K562 (cell line): ENCODE data around the gene SVIP.

Source experiments
- BRCA1 ChIP-seq, 2 experiments: fragments of 450-650 bp in 1 of 2; sonication (generic) in 1 of 2; formaldehyde crosslinking in 1 of 2; IDR thresholded peaks; 2 replicates each; pipeline versions ENCODE4 v1.5.0 to v1.6.1; 2017 to 2020; ENCODE audit warnings: mild to moderate bottlenecking in 1 of 2, missing genetic modification reagents in 1 of 2
- EP300 ChIP-seq: IDR thresholded peaks from 2 replicates; pipeline ENCODE4 v1.6.1; 2012; ENCODE audit warnings: low read length, improper control_type of control experiment
- IFI16 ChIP-seq: fragments of 250-450 bp; sonication (Bioruptor Pico); IDR thresholded peaks from 2 replicates; pipeline ENCODE4 v2.1.2; 2022; ENCODE audit warnings: mild to moderate bottlenecking, inconsistent platforms
- KDM1A ChIP-seq, 2 experiments: fragments of 450-650 bp; IDR thresholded peaks; 2 replicates each; pipeline ENCODE4 v1.6.1; 2016; ENCODE audit warnings: mild to moderate bottlenecking in 2 of 2
- POLR2A ChIP-seq: fragments of 450-650 bp; conservative IDR thresholded peaks from 2 replicates; pipeline ENCODE4 v1.6.1; 2016
- TF ChIP-seq, protein P1 (sequence below): fragments of 200-600 bp; sonication (generic); IDR thresholded peaks from one replicate; pipeline ENCODE4 v1.6.1; 2012; ENCODE audit warnings: mild to moderate bottlenecking, low read depth, low read length, inconsistent platforms
- TF ChIP-seq, protein P2 (sequence below), 3 experiments: IDR thresholded peaks in 2 of 3; conservative IDR thresholded peaks in 1 of 3; 2 replicates each; pipeline ENCODE4 v1.5.1; 2011 to 2012; ENCODE audit warnings: low read length in 3 of 3, mild to moderate bottlenecking in 3 of 3, control low read depth in 2 of 3, improper control_type of control experiment in 1 of 3, inconsistent platforms in 1 of 3, low read depth in 1 of 3, mixed read lengths in 1 of 3, moderate library complexity in 1 of 3; ENCODE audit not compliant: insufficient read depth in 2 of 3

DNA sequence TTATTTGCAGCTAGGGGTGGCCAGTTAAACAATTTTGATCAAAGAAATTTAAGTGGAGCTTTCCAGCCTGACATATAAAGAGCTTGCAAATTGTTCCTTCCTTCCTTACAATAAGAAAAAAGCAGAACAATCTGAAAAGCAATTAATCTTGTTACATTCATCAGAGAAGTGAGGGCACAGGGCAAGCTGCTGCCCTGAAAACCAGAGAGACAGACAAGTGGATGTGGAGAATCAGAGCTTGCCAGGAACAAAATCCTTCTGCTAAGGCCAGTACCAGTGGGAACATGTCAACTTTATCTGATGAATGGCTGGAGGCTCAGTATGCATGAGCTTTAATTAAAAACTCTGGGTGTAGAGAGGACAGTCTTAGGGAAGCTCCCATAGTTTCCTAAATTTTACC is 21.9 kb upstream of the SVIP start:
- TF ChIP-seq POLR2A (no peak), KDM1A (IDR thresholded peaks at IDR 0.05) (no peak), IFI16 (no peak), EP300 (no peak), BRCA1 (IDR thresholded peaks at IDR 0.05) (no peak), BRCA1 (CRISPR knock-in tag; IDR thresholded peaks at IDR 0.05) (no peak)
- TF ChIP-seq, protein P1, sequence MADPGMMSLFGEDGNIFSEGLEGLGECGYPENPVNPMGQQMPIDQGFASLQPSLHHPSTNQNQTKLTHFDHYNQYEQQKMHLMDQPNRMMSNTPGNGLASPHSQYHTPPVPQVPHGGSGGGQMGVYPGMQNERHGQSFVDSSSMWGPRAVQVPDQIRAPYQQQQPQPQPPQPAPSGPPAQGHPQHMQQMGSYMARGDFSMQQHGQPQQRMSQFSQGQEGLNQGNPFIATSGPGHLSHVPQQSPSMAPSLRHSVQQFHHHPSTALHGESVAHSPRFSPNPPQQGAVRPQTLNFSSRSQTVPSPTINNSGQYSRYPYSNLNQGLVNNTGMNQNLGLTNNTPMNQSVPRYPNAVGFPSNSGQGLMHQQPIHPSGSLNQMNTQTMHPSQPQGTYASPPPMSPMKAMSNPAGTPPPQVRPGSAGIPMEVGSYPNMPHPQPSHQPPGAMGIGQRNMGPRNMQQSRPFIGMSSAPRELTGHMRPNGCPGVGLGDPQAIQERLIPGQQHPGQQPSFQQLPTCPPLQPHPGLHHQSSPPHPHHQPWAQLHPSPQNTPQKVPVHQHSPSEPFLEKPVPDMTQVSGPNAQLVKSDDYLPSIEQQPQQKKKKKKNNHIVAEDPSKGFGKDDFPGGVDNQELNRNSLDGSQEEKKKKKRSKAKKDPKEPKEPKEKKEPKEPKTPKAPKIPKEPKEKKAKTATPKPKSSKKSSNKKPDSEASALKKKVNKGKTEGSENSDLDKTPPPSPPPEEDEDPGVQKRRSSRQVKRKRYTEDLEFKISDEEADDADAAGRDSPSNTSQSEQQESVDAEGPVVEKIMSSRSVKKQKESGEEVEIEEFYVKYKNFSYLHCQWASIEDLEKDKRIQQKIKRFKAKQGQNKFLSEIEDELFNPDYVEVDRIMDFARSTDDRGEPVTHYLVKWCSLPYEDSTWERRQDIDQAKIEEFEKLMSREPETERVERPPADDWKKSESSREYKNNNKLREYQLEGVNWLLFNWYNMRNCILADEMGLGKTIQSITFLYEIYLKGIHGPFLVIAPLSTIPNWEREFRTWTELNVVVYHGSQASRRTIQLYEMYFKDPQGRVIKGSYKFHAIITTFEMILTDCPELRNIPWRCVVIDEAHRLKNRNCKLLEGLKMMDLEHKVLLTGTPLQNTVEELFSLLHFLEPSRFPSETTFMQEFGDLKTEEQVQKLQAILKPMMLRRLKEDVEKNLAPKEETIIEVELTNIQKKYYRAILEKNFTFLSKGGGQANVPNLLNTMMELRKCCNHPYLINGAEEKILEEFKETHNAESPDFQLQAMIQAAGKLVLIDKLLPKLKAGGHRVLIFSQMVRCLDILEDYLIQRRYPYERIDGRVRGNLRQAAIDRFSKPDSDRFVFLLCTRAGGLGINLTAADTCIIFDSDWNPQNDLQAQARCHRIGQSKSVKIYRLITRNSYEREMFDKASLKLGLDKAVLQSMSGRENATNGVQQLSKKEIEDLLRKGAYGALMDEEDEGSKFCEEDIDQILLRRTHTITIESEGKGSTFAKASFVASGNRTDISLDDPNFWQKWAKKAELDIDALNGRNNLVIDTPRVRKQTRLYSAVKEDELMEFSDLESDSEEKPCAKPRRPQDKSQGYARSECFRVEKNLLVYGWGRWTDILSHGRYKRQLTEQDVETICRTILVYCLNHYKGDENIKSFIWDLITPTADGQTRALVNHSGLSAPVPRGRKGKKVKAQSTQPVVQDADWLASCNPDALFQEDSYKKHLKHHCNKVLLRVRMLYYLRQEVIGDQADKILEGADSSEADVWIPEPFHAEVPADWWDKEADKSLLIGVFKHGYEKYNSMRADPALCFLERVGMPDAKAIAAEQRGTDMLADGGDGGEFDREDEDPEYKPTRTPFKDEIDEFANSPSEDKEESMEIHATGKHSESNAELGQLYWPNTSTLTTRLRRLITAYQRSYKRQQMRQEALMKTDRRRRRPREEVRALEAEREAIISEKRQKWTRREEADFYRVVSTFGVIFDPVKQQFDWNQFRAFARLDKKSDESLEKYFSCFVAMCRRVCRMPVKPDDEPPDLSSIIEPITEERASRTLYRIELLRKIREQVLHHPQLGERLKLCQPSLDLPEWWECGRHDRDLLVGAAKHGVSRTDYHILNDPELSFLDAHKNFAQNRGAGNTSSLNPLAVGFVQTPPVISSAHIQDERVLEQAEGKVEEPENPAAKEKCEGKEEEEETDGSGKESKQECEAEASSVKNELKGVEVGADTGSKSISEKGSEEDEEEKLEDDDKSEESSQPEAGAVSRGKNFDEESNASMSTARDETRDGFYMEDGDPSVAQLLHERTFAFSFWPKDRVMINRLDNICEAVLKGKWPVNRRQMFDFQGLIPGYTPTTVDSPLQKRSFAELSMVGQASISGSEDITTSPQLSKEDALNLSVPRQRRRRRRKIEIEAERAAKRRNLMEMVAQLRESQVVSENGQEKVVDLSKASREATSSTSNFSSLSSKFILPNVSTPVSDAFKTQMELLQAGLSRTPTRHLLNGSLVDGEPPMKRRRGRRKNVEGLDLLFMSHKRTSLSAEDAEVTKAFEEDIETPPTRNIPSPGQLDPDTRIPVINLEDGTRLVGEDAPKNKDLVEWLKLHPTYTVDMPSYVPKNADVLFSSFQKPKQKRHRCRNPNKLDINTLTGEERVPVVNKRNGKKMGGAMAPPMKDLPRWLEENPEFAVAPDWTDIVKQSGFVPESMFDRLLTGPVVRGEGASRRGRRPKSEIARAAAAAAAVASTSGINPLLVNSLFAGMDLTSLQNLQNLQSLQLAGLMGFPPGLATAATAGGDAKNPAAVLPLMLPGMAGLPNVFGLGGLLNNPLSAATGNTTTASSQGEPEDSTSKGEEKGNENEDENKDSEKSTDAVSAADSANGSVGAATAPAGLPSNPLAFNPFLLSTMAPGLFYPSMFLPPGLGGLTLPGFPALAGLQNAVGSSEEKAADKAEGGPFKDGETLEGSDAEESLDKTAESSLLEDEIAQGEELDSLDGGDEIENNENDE: no peak
- TF ChIP-seq, protein P2, sequence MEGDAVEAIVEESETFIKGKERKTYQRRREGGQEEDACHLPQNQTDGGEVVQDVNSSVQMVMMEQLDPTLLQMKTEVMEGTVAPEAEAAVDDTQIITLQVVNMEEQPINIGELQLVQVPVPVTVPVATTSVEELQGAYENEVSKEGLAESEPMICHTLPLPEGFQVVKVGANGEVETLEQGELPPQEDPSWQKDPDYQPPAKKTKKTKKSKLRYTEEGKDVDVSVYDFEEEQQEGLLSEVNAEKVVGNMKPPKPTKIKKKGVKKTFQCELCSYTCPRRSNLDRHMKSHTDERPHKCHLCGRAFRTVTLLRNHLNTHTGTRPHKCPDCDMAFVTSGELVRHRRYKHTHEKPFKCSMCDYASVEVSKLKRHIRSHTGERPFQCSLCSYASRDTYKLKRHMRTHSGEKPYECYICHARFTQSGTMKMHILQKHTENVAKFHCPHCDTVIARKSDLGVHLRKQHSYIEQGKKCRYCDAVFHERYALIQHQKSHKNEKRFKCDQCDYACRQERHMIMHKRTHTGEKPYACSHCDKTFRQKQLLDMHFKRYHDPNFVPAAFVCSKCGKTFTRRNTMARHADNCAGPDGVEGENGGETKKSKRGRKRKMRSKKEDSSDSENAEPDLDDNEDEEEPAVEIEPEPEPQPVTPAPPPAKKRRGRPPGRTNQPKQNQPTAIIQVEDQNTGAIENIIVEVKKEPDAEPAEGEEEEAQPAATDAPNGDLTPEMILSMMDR (IDR thresholded peaks at IDR 0.05 in 2 of 3, conservative IDR thresholded peaks at IDR 0.05 in 1 of 3; ENCODE audit: insufficient read depth in 2 of 3, low read depth in 1 of 3, low read length in 3 of 3): no peak
